ENCODE data around the gene SLIT3. TPM values are rescaled to one million over a fixed set of nuclear protein-coding genes. Genes with fewer than 3 reads are reported as not detected.

The SLIT3 gene
- total RNA-seq, 1 donor from 2014 or later, result 52.8 TPM

DNA sequence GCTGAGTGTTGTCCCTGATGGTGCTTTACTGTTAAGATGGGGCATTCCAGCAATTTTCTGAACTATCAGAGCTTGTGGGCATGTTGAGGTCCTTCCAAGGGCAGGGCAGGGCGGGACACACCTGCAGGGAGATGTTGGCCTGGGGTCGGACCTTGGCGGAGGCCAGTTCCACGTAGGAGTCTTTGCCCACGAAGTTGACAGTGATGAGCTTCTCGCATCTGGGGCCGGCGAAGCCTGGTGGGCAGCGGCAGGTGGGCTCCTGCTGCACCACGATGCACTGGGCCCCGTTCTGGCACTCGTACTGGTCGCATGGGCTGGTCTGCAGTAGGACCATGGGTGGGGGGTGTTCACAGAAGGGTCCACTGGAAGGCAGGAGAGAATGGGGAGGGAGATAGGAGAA, 615.4 kb downstream of the SLIT3 start:
- intact Hi-C loops (cut with DNase I), result no loop called here
- H3K27ac ChIP-seq, result no peak overlapping the region
- TF ChIP-seq POLR2A (IDR thresholded peaks at IDR 0.05), result no peak
- TF ChIP-seq, protein P1, sequence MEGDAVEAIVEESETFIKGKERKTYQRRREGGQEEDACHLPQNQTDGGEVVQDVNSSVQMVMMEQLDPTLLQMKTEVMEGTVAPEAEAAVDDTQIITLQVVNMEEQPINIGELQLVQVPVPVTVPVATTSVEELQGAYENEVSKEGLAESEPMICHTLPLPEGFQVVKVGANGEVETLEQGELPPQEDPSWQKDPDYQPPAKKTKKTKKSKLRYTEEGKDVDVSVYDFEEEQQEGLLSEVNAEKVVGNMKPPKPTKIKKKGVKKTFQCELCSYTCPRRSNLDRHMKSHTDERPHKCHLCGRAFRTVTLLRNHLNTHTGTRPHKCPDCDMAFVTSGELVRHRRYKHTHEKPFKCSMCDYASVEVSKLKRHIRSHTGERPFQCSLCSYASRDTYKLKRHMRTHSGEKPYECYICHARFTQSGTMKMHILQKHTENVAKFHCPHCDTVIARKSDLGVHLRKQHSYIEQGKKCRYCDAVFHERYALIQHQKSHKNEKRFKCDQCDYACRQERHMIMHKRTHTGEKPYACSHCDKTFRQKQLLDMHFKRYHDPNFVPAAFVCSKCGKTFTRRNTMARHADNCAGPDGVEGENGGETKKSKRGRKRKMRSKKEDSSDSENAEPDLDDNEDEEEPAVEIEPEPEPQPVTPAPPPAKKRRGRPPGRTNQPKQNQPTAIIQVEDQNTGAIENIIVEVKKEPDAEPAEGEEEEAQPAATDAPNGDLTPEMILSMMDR (IDR thresholded peaks at IDR 0.05), result no peak
- no peak for TF ChIP-seq POLR2AphosphoS5 (IDR thresholded peaks at IDR 0.05; ENCODE audit: insufficient read depth in 1 of 2, low read depth in 1 of 2)
- DNase-seq (ENCODE audit: extremely low spot score in 2 of 2), result no peak
- H3K27me3 ChIP-seq, result no peaks in the 10 kb centered on the region
- H3K4me3 ChIP-seq, result no peak overlapping the region
- no peaks in the 10 kb centered on the region for H3K9me3 ChIP-seq
- H3K36me3 ChIP-seq, result no peaks in the 10 kb centered on the region
- no peaks in the 10 kb centered on the region for H3K4me1 ChIP-seq

DNA sequence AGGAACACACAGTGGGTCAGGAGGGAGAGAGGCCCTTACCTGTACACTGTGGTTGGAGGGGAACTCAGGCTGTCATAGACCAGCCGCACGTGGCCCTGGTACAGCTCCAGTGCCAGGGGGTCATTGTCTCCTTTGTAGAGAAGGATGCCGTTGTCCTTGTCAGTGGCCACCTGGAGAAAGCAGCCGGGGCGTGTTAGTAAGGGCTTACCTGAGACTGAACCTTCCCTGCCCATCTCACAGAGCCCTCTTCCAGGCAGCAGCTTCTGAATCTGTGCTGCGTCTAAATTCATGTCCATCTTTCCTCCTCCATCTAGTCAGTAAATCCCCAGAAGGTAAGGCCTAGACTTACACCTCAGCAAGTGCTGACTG, 617.0 kb downstream of the SLIT3 start:
- no peak for DNase-seq (ENCODE audit: extremely low spot score in 2 of 2)
- Histone ChIP-seq H3K36me3 (no peaks in the 10 kb centered on the region), H3K27me3 (no peaks in the 10 kb centered on the region), H3K9me3 (no peaks in the 10 kb centered on the region), H3K27ac (no peak overlapping the region), H3K4me1 (peaks cover 10% of the 10 kb centered on the region), H3K4me3 (no peak overlapping the region)
- intact Hi-C loops (cut with DNase I), result no loop called here
- TF ChIP-seq POLR2AphosphoS5 (IDR thresholded peaks at IDR 0.05; ENCODE audit: insufficient read depth in 1 of 2, low read depth in 1 of 2) (no peak), POLR2A (IDR thresholded peaks at IDR 0.05) (no peak)
- TF ChIP-seq, protein P1 (IDR thresholded peaks at IDR 0.05), result no peak

DNA sequence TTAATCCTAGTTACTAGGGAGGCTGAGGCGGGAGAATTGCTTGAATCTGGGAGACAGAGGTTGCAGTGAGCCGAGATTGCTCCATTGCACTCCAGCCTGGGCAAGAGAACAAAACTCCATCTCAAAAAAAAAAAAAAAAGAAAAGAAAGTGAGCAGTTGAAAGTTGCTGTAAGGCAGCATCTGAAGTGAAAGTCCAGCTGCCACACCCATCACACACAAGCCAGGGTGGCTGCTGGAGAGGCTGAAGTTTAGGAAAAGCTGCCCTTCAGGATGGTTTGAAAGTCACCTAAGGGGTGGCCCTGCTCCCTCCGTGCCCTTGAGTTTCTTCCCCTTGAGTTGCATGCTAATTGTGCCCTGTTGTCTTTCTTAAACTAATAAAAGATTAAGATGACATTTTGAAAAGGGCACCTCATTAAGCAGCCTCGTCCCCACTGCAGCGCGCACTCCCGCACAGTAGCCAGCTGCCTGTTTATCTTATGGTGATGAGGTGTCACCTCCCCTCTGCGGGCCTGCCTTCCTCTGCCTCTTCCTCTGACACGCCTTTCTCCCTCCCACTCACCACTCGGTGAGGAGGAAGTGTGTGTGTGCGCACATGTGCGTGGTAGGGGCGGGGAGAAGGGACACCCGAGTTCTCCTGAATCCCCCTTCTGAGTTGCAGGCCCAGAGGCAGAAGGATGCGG, 617.6 kb downstream of the SLIT3 start:
- Histone ChIP-seq H3K4me3 (no peak overlapping the region), H3K27ac (no peak overlapping the region), H3K27me3 (no peaks in the 10 kb centered on the region), H3K4me1 (peaks cover 10% of the 10 kb centered on the region), H3K9me3 (no peaks in the 10 kb centered on the region), H3K36me3 (no peaks in the 10 kb centered on the region)
- intact Hi-C loops (cut with DNase I), result no loop called here
- TF ChIP-seq POLR2A (IDR thresholded peaks at IDR 0.05) (no peak), POLR2AphosphoS5 (IDR thresholded peaks at IDR 0.05; ENCODE audit: insufficient read depth in 1 of 2, low read depth in 1 of 2) (no peak)
- TF ChIP-seq, protein P1 (IDR thresholded peaks at IDR 0.05), result no peak
- no peak for DNase-seq (ENCODE audit: extremely low spot score in 2 of 2)

DNA sequence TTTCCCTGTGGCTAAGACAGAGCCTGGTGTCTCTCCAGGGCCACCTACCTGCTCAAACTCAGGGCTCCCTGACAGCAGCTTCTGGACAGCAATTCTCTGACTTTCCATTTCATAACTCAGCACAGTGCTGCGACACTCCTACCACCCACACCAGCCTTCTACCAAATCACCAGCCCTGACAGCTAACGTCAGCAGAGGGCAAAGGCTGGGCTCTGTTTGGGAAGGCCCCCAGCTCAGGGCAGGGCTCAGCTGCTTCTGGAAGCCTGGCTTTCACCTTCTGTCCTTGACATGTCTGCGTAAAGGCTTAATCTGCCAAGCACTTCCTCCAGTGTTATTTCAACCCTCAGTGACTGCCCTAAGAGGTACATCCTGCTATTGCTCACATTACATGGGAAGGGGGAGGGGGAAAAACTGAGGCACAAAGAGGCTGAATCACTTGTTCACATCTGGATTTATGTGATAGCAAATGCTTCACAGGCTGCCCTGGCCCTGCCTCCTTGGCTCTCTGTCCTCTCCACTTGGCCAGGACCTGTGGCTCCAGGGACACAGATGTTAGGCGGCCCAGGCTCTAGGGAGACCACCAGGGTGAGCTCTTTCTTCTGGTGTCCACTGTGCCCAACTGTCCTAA, 619.3 kb downstream of the SLIT3 start:
- Histone ChIP-seq H3K4me1 (peaks cover 10% of the 10 kb centered on the region), H3K4me3 (no peak overlapping the region), H3K27ac (no peak overlapping the region), H3K36me3 (no peaks in the 10 kb centered on the region), H3K9me3 (no peaks in the 10 kb centered on the region), H3K27me3 (no peaks in the 10 kb centered on the region)
- TF ChIP-seq POLR2A (IDR thresholded peaks at IDR 0.05) (no peak), POLR2AphosphoS5 (IDR thresholded peaks at IDR 0.05; ENCODE audit: insufficient read depth in 1 of 2, low read depth in 1 of 2) (no peak)
- TF ChIP-seq, protein P1 (IDR thresholded peaks at IDR 0.05), result no peak
- intact Hi-C loops (cut with DNase I), result no loop called here
- DNase-seq (ENCODE audit: extremely low spot score in 2 of 2), result no peak

DNA sequence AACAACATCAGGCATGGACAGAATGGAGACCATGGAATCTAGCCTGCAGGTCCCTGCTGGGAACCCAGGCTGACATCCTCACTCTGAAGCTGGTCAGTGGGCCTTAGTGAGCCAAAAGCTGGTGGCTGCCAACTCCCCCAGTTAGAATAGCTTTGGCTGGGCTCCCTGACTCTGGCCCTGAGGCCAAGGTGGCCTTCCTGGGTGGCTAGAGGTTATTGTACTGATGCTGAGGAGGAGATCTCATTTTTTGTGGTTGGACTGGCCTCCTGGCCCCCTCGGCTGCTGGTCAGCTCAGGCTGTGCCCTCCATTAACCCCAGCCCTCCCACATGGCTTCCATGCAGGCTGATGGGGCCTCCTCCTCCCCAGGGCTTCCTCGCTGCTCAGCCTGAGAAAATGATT, 620.5 kb downstream of the SLIT3 start:
- H3K4me1 ChIP-seq, result peaks cover 10% of the 10 kb centered on the region
- TF ChIP-seq POLR2AphosphoS5 (IDR thresholded peaks at IDR 0.05; ENCODE audit: insufficient read depth in 1 of 2, low read depth in 1 of 2) (no peak), POLR2A (IDR thresholded peaks at IDR 0.05) (no peak)
- TF ChIP-seq, protein P1 (IDR thresholded peaks at IDR 0.05), result no peak
- DNase-seq (ENCODE audit: extremely low spot score in 2 of 2), result no peak
- H3K9me3 ChIP-seq, result no peaks in the 10 kb centered on the region
- H3K36me3 ChIP-seq, result no peaks in the 10 kb centered on the region
- no peak overlapping the region for H3K4me3 ChIP-seq
- intact Hi-C loops (cut with DNase I), result no loop called here
- H3K27ac ChIP-seq, result no peak overlapping the region
- H3K27me3 ChIP-seq, result no peaks in the 10 kb centered on the region
